Activated T-helper 1 cell treated with Interleukin-2 at 50 U/mL for 16 hours (primary cell): ENCODE measurements around the gene RND2.
"Not testable (repeated sequence)": the region's sequence is repeated elsewhere in the genome, so short reads cannot be mapped to it uniquely, and the experiment has no call there.

Experiments used
- DNase-seq: peaks from one replicate; pipeline ENCODE4 v3.0.0-alpha.2; 2020; ENCODE audit warnings: low read depth

Gene RND2, protein sequence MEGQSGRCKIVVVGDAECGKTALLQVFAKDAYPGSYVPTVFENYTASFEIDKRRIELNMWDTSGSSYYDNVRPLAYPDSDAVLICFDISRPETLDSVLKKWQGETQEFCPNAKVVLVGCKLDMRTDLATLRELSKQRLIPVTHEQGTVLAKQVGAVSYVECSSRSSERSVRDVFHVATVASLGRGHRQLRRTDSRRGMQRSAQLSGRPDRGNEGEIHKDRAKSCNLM

DNA sequence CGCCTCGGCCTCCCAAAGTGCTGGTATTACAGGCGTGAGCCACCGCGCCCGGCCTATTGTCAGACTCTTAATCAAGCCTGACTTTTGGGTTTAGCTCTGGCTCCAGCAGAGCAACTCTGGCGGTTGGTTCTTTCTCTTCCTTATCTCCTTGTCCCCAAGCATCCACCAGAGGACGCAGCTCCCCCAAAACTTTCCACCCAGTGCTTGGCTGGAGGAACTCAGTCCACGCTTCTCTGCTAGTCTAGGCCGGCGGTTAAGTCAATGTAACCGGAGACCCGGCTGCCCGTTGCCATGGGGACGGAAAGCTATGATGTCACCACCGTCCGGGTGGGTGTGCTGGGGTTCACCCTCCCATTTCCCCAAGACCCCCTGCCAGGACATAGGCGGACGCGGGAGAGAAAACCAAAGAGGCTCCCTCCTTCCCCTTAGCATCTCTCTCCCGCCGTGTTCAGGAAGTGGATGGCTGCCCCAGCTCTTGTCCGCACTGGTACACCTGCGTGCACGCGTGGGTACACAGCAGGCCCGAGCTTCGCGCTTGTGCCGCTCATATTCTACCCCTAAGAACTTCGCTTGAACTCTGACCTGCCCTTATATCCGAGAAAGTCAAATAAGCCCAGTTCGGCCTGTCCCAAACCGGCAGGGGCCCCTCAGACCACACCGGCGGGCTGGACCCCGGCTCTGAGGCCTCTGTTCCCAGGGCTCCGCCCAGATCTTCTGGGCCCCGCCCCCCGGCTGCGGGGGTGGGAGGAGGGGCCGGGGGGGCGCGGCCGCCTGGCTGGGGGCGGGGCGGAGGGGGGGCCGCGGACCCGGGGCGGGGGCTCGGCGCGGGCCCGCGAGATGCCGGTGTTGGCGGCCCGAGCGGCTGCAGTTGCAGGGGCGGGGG is at the start of gene RND2:
Gene RND2 (plus strand): TSS at position 825 of the 883 bp plus-strand sequence. CDS start 117 bp downstream, outside the sequence.
- DNase-seq = peak; percentile 59

DNA sequence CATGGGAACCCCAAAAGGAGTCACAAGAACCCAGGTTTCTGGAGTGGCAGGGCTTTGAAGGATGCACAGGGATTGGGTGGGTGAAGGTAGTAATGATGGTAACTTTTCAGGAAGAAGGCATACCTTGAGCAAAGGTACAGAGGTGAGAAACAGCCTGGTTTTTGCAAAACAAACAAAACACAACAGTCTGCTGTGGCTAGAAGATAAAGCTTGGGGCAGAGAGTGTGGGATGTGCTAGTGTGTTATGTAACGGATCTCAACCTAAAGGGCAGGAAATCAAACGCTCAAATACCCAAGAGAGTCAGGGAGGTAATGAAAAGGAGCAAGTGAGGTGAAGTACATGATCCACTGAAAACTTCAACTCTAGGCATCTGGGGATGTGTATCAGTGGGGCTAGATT is 49.8 kb upstream of the RND2 start:
- no peak for DNase-seq

DNA sequence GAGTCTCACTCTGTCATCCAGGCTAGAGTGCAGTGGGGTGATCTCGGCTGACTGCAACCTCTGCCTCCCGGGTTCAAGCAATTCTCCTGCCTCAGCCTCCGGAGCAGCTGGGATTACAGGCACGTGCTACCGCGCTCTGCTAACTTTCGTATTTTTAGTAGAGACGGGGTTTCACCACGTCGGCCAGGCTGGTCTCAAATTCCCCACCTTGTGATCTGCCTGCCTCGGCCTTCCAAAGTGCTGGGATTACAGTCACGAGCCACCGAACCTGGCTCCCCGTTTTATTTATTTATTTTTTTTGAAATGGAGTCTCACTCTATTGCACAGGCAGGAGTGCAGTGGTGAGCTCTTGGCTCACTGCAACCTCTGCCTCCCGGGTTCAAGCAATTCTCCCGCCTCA is 49.3 kb upstream of the RND2 start:
- DNase-seq = not testable (repeated sequence)

DNA sequence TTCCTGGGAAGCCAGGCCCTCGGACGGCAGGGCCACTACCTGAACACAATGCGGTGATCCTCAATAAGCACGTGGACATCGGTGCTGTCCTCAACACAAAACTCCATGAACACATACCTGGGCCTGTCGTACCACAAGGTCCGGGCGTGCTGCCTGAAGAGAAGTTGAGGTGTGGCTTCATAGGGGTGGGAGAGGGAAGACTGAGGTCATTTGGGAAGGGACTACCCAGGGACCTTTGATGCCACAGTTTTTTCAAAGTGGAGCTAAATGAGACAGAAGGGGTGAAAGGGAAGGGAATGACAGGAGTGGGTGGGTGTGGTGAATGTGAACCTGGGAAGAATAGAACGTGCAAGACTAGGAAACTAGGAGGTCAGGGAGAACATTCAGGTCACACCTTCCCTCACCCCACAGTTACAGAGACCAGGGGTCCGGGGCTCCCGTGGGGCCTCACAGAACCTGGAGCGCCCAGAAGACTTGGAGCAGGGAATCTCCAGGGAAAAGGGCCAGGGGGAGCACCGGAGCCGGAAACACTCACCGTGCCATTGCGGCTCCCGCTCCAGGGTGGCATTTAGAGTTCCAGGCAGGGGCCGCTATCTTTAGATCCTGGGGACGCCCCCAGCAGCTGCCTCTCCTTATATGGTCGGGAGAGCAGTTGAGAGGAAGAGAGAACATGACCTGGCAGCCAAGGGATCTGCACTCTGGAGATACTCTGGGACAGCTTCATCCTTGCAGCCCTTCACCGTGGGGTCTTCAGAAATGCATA is 45.3 kb upstream of the RND2 start, which contains the start of gene PTGES3L:
Gene PTGES3L (minus strand): TSS at position 570 of the 763 bp plus-strand sequence. CDS start 27 bp downstream, at position 543.
- DNase-seq = no peak

DNA sequence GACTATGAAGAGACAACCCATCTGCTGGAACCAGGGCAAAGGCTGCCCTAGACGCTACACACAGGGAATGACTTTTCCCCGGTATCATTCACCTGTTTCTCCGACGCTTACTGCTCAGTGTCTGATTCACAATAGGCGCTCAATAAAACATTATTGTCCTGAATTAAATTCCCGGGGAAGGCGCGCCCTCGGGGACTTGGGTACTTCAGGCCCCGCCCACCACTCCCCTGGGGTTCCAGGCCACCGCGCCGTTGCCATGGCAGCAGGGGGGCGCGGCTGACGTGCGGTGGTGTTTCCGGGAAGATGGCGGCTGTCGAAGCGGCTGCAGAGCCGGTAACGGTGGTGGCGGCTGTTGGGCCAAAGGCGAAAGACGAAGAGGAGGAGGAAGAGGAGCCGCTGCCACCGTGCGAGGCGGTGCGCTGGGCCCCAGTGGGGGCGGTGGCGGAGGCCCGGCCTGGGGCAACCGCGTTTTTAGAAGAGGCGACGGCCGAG is 44.7 kb upstream of the RND2 start, which contains the start of gene RUNDC1:
Gene RUNDC1 (plus strand): TSS at position 292 of the 492 bp plus-strand sequence. CDS start 12 bp downstream, at position 304.
- DNase-seq = peak; percentile 86

DNA sequence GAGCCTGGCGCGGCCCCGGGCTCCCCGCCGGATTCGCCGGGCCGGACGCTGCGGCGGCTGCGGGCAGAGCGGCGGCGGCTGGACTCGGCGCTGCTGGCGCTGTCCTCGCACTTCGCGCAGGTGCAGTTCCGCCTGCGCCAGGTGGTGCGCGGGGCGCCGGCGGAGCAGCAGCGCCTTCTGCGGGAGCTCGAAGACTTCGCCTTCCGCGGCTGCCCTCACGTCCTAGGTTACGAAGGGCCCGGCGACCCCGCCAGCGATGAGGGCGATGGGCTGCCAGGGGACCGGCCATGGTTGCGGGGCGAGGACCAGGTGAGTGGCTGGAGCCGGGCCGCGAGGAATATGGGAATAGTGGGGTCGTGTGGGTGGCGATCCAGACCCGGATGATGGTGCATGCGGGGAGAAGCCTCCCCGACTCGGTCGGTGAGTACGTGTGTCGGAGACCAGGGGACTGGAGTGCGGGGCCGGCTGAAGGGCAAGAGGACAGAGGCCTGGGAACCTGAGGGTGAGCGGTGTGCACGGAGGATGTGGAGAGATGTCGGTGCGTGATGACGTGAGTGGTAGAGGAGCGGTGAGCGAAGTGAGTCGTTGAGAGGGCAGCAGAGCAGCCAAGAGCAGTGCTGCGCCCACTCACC is 44.1 kb upstream of the RND2 start:
- peak; percentile 25 for DNase-seq

DNA sequence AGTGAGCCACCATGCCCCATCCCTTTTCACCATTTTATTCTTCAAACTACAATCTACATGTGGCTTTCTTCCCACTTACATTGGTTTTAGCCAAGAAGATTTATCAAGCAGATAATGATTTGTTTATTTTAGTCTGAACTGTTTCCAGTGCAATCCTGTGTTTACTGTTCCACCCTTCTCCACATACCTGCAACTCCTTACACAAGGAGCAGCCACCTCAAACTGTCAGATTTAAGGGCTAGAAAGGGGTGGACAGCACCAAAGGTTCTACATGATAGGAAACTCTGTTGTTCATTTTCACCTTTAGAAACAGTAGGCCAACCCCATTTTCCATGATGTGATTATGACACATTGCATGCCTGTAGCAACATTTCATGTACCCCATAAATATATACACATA is 42.8 kb upstream of the RND2 start:
- no peak for DNase-seq

DNA sequence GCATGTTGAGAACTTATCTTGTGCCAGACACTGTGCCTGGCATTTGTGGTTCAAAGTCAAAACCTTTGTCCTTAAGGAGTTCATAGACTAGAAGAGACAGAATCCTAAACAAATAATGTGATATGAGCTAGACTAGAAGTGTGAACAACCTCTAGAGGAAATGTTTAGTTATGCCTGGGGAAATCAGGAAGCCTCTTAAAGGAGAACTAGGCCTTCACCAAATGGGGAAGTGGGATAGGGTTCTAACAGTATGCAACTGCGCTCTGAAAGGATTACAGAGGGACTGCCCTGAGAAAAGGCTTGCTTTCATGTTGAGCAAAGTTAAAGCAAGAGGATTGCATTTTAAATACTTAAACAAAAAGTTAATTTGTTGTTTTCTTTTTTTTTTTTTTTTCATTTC is 39.8 kb upstream of the RND2 start:
- no peak for DNase-seq

DNA sequence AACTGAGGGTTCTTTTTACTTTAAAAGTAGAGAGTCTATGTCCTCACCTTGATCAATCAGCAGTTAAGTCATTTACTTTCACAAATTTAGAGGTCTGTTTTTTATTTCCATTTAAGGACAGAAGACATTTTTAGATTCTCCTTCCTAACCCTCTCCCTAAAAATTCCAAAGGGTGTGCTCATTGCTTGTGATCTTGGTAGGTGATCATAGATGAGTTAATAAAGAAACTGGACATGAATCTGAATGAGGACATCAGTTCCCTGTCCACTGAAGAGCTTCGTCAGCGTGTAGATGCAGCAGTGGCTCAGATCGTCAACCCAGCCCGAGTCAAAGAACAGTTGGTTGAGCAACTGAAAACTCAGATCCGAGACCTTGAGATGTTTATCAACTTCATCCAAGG is 35.9 kb upstream of the RND2 start:
- no peak for DNase-seq

DNA sequence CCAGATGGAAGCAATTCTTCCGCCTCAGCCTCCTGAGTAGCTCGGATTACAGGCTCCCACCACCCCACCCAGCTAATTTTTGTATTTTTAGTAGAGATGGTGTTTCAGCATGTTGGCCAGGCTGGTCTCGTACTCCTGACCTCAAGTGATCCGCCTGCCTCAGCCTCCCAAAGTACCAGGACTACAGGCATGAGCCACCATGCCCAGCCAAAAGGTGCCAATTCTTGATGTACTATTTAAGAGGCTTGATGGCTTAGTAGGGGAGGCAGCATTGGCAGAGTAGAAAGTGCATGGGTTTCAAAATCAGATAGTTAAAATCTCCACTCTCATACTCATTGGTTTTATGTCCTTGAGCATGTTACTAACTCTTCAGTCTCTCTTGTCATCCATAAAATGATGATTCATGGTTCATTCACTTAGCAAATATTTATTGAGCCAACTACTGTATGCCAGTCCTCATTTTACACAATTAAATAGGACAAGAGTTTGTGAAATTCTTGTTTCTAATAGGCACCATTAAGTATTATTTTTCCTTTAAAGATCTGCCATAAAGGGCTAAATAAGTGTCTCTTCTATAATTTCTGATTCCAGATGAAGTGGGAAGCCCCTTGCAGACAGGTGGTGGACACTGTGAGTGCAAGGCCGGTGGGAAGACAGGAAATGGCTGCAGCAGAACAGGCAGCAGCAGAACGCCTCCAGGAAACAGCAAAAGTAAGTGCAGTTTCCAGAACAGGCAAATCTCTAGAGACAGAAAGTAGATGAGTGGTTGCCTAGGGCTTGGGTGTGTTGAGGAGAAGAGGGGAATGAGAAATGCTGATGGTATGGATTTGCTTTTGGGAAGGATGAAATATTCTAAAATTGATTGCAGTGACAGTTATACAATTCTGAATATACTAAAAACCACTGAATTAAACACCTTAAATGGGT is 35.0 kb upstream of the RND2 start:
- DNase-seq = no peak

DNA sequence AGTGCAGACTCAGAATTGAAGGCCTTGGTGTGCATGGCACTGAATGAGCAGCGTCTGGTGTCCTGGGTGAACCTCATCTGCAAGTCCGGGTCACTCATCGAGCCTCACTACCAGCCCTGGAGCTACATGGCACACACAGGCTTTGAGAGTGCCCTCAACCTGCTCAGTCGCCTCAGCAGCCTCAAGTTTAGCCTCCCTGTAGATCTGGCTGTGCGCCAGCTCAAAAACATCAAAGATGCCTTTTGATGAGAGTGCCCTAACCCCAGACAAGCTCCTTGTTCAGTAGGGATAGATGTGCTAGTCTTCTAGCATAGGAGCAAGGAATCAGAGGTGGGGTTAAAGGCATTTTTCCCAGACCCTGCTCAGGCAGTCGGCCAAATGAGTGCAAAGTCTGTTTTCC is 33.6 kb upstream of the RND2 start:
- DNase-seq = no peak

DNA sequence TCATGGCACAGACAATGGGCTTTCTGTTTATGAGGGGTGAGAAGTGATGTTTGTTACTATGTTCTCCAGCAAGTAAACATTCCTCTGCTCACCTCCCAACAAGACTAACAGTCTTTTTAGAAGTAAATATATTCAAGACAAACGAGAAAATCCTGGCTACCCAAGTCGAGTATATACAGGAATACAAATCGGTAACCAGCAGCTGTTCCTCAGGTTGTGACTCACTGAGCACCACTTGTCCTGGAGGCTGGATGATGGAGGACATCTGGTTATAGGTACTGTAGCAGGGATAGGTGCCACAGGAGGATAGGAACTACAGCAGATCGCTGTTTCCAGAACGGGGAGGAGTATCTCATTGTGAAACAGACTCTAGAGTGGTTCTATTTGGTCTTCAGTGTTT is 32.2 kb upstream of the RND2 start:
- no peak for DNase-seq

DNA sequence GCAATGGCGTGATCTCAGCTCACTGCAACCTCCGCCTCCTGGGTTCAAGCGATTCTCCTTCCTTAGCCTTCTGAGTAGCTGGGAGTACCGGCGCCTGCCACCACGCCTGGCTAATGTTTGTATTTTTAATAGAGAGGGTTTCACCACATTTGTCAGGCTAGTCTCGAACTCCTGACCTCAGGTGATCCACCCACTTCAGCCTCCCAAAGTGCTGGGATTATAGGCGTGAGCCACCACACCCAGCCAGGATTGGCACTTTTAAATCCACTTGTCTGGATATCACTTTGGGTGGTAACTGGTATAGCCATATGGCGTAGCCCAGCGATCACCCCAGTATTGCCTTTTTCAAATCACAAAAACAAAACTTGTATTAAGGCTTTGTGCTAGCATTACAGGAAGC is 31.1 kb upstream of the RND2 start:
- DNase-seq = not testable (repeated sequence)

DNA sequence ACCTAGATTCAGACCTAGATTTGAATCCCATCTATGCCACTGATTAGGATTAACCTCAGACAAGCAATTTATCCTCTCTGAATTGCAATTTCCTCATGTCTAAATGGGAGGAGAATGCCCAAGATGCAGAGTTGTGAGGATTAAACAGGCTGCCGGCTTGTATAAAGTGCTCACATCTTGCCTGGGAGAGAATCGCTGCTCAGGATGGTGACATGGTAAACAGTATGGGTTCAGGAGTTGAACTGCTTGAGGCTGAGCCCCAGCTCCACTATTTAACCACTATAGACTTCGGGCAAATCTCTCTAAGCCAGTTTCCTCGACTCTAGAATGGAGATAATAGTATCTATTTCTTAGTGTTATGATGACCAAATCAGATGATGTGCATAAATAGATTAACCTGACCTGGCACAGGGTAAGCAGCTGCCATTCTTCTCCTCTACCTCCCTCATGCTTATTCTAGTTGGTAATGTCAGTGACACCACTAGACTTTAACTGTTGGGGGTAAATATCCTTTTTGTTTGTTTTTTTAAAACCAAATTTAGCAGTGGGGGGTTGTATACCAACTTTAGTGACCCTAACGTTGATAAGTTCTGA is 27.5 kb upstream of the RND2 start:
- DNase-seq = no peak

DNA sequence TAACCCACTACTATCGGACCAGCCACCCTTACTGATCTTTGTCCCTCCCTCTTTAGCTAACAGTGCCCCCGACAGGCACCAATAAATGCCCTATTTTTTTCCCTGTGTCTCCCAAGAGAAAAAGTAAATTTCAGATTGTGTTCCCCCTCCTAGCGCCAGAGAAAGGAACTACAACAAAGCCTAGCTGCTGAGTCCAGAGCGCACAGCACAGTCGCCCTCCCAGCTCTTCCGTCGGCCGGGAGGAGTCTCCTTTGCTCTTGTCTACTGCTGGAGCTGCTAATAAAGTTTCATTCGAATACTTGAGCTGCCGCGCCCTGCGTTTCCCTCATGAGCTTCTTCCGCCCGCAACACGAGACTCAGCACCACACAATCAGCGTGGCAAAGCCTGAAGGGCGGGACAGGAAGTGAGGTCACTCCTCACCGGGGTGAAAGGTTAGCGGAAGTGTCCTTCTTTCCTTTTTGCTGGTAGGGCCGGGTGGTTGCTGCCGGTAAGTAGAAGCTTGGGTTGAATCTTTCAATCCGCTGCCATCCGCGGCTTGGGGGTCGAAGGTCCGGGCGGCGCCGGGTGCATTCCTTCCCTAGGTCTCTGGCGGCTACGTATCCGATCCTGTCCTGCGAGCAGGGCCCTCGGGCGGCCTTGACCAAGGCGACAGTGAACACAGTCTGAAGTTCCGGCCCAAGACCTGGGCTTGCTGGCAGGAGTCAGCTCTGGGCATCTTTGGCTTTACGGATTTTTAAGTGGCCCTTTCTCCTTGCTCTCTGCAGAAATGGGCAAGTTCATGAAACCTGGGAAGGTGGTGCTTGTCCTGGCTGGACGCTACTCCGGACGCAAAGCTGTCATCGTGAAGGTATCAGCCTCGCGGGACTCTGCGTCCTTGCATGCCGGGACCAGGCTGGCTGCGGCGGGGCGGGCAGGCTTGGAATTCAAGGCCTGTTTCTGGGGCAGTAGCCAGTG is 26.8 kb upstream of the RND2 start, which contains the start of gene RPL27:
Gene RPL27 (plus strand): TSS at position 436 of the 955 bp plus-strand sequence. CDS start 332 bp downstream, at position 768.
- peak; percentile 94 for DNase-seq

DNA sequence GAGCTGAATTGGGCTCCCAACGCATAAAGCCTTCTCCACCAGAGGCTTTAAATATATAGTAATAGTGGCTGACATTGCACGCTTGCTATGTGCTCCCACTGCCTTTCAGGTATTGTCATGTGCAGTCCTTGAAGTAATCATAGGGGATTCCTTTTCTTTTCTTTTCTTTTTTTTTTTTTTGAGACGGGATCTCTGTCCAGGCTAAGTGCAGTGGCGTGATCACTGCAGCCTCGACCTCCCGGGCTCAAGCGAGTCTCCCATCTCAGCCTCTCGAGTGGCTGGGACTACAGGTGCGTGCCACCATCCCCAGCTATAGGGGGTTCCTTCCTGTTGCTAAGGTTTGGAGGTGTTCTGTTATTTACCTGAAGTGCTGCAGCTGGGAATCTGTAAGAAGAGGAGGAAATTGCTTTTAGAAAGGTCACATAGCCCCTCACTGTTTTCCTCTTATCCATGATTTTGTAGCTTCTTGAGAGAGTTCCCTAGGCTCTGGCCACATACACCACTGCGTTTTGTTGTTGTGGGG is 26.0 kb upstream of the RND2 start:
- DNase-seq = no peak

DNA sequence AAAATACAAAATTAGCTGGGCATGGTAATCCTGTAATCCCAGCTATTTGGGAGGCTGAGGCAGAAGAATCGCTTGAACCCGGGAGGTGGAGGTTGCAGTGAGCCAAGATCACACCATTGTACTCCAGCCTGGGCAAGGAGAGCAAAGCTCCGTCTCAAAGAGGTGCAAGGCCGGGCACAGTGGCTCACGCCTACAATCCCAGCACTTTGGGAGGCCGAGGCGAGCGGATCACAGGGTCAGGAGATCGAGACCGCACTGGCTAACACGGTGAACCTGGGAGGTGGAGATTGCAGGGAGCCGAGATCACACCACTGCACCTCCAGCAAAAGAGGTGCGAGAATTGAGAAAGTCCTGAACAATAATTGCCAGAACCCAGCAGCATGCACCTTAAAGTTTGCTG is 24.1 kb upstream of the RND2 start:
- not testable (repeated sequence) for DNase-seq

DNA sequence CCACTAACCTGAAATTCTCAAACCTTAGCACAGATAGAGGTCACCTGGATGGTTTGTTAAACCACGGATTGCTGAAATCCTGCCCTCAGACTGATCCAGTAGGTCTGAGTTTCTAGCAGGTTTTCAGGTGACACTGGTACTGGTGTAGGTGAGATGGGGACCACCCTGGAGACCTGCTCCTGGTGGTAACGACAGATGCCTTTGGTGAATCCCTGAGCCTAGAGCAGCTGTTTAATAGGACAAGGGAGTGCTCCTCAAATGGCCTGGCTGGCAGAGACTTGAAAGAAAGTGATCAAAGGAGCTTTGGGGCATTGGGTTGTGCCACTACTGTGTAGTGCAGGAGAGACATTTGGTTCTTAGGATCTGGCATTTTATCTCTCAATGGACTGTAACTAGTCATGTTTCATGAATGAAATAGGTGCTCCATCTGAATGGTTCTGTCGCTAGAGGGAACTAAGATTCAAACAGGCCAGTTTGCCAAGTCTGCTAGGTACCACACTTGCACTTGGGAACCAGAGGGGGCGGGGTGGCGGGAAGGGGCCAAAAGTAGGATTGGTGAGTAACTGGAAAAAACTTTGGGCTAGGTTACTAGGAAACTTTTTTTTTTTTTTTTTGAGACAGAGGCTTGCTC is 21.4 kb upstream of the RND2 start:
- DNase-seq = no peak
